ENCODE results near the gene FBXW11. TPM values are rescaled to one million over a fixed set of nuclear protein-coding genes. Genes with fewer than 3 reads are reported as not detected.

Gene FBXW11
- total RNA-seq, 1 experiment from 2014 or later, result 85.3 TPM

DNA sequence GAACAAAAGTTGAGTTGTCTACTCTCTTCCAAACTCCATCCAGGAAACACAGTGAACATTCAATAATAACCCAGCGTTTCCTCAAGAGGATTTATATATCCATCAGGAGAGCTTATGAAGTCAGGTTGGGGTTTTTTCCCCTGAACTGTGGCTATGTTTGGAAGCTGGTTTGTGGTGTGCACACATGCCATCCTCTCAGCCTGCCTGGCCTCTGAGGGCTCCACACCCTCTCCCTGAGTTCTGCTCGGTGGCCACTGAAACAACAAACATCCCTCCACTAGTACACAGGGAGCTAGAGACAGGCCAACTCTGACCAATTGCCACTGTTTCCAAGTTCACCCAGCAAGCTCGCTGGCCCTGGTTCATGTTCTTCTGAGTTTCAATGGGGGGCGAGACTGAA, 185.2 kb downstream of the FBXW11 start:
- no peak overlapping the region for H3K23ac ChIP-seq (ENCODE audit: insufficient read length, low read depth, low read length)
- no peak overlapping the region for H2AFZ ChIP-seq (ENCODE audit: low read length)
- no peak overlapping the region for H2BK12ac ChIP-seq (ENCODE audit: insufficient read length, low read depth, low read length)
- H2BK5ac ChIP-seq (ENCODE audit: insufficient read length, low read length), result no peak overlapping the region
- H3K27ac ChIP-seq (ENCODE audit: insufficient read length, low read depth, low read length), result no peak overlapping the region
- H3K9me3 ChIP-seq (ENCODE audit: control insufficient read depth, low read depth, low read length), result no peaks in the 10 kb centered on the region
- Mint-ChIP-seq H3K4me1 (peaks cover 3 to 8% of the 10 kb centered on the region in 2 experiments), H3K27me3 (ENCODE audit: low read depth) (peaks cover 8% of the 10 kb centered on the region), H3K4me3 (no peak overlapping the region), H3K36me3 (ENCODE audit: insufficient read depth in 1 of 3, low read depth in 3 of 3) (peaks cover 0 to 4% (median 0%) of the 10 kb centered on the region in 3 experiments; a peak in 1 of 7 replicates), H3K27ac (no peak overlapping the region), H3K9me3 (peaks cover 0 to 1% of the 10 kb centered on the region in 2 experiments; a peak in 1 of 5 replicates)
- H3T11ph ChIP-seq (ENCODE audit: low read length), result no peak overlapping the region
- no peak overlapping the region for H2AK5ac ChIP-seq (ENCODE audit: insufficient read length, low read length)
- no peaks in the 10 kb centered on the region for H3K79me1 ChIP-seq (ENCODE audit: insufficient read depth, low read depth, low read length, poor library complexity, severe bottlenecking)
- no peak overlapping the region for H3K4ac ChIP-seq (ENCODE audit: low read depth, low read length)
- no peak overlapping the region for H3K18ac ChIP-seq (ENCODE audit: insufficient read length, low read depth, low read length)
- no peak overlapping the region for H4K91ac ChIP-seq (ENCODE audit: insufficient read length, low read depth, low read length)
- no peaks in the 10 kb centered on the region for H3K23me2 ChIP-seq (ENCODE audit: insufficient read length, low read depth, low read length, poor library complexity, severe bottlenecking)
- no peaks in the 10 kb centered on the region for H3K79me2 ChIP-seq (ENCODE audit: insufficient read depth, low read length)
- H3K56ac ChIP-seq (ENCODE audit: insufficient read length, low read depth, low read length), result no peak overlapping the region
- H3K9ac ChIP-seq (ENCODE audit: extremely low read depth, insufficient read length, low read length), result no peak overlapping the region
- no peak overlapping the region for H2BK15ac ChIP-seq (ENCODE audit: low read depth, low read length)
- H4K5ac ChIP-seq (ENCODE audit: insufficient read length, low read depth, low read length), result no peak overlapping the region
- no peak overlapping the region for H3K4me2 ChIP-seq (ENCODE audit: insufficient read depth, insufficient read length, low read length)
- H2BK20ac ChIP-seq (ENCODE audit: low read depth, low read length, poor library complexity, severe bottlenecking), result no peak overlapping the region
- TF ChIP-seq, protein P1, sequence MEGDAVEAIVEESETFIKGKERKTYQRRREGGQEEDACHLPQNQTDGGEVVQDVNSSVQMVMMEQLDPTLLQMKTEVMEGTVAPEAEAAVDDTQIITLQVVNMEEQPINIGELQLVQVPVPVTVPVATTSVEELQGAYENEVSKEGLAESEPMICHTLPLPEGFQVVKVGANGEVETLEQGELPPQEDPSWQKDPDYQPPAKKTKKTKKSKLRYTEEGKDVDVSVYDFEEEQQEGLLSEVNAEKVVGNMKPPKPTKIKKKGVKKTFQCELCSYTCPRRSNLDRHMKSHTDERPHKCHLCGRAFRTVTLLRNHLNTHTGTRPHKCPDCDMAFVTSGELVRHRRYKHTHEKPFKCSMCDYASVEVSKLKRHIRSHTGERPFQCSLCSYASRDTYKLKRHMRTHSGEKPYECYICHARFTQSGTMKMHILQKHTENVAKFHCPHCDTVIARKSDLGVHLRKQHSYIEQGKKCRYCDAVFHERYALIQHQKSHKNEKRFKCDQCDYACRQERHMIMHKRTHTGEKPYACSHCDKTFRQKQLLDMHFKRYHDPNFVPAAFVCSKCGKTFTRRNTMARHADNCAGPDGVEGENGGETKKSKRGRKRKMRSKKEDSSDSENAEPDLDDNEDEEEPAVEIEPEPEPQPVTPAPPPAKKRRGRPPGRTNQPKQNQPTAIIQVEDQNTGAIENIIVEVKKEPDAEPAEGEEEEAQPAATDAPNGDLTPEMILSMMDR (conservative IDR thresholded peaks at IDR 0.05), result no peak
- H3K27me3 ChIP-seq (ENCODE audit: insufficient read depth, low read length), result no peaks in the 10 kb centered on the region
- no peaks in the 10 kb centered on the region for H4K20me1 ChIP-seq (ENCODE audit: control insufficient read depth, insufficient read depth, insufficient read length)
- WGBS (ENCODE audit: extremely low coverage, insufficient read length, low lambda C conversion rate), result no CpG with 5 or more reads among the region's 4 CpGs
- no peak for DNase-seq
- H3K4me1 ChIP-seq (ENCODE audit: insufficient read depth, low read length), result no peaks in the 10 kb centered on the region
- H4K8ac ChIP-seq (replicated peaks; ENCODE audit: insufficient read length, low read depth, low read length), result no peak overlapping the region
- H2BK120ac ChIP-seq (ENCODE audit: low read depth, low read length, poor library complexity, severe bottlenecking), result no peak overlapping the region
- no peak overlapping the region for H3K14ac ChIP-seq (ENCODE audit: insufficient read depth, low read length)
